ENCODE data around the gene CLEC10A.

- TF ChIP-seq, protein P1, sequence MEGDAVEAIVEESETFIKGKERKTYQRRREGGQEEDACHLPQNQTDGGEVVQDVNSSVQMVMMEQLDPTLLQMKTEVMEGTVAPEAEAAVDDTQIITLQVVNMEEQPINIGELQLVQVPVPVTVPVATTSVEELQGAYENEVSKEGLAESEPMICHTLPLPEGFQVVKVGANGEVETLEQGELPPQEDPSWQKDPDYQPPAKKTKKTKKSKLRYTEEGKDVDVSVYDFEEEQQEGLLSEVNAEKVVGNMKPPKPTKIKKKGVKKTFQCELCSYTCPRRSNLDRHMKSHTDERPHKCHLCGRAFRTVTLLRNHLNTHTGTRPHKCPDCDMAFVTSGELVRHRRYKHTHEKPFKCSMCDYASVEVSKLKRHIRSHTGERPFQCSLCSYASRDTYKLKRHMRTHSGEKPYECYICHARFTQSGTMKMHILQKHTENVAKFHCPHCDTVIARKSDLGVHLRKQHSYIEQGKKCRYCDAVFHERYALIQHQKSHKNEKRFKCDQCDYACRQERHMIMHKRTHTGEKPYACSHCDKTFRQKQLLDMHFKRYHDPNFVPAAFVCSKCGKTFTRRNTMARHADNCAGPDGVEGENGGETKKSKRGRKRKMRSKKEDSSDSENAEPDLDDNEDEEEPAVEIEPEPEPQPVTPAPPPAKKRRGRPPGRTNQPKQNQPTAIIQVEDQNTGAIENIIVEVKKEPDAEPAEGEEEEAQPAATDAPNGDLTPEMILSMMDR (conservative IDR thresholded peaks at IDR 0.05; ENCODE audit: low read length) = no peak
- no peak for TF ChIP-seq EZH2phosphoT487 (IDR thresholded peaks at IDR 0.05; ENCODE audit: borderline replicate concordance, low read depth, low read length)
Observed at GRCh38 chr17:7077911-7078546, 2.0 kb downstream of the CLEC10A start.

Measured in OCI-LY7 (cell line).